HepG2 (cell line): Measurements from ENCODE around the gene LSM11. TPM values are rescaled to one million over a fixed set of nuclear protein-coding genes. Genes with fewer than 3 reads are reported as not detected.

Experiments used
- ADNP ChIP-seq: sonication (generic); formaldehyde crosslinking; IDR thresholded peaks from 2 replicates; pipeline ENCODE4 v1.4.0; 2020; ENCODE audit warnings: missing genetic modification reagents
- AGO2 ChIP-seq: fragments of 200-400 bp; formaldehyde crosslinking; optimal IDR thresholded peaks from 2 replicates; pipeline ENCODE3; 2017; ENCODE audit warnings: mild to moderate bottlenecking, low read depth, low read length, moderate library complexity
- AHDC1 ChIP-seq: sonication (generic); formaldehyde crosslinking; IDR thresholded peaks from 2 replicates; pipeline ENCODE4 v1.5.1; 2020; ENCODE audit warnings: mild to moderate bottlenecking, missing genetic modification reagents, borderline replicate concordance
- ETS1 ChIP-seq: sonication (generic); formaldehyde crosslinking; IDR thresholded peaks from 2 replicates; pipeline ENCODE4 v1.4.0; 2020; ENCODE audit warnings: missing genetic modification reagents
- FOXO4 ChIP-seq: sonication (generic); formaldehyde crosslinking; conservative IDR thresholded peaks from 2 replicates; pipeline ENCODE4 v1.8.1; 2023; ENCODE audit warnings: missing genetic modification reagents
- JDP2 ChIP-seq: sonication (generic); formaldehyde crosslinking; IDR thresholded peaks from 2 replicates; pipeline ENCODE4 v1.8.1; 2022; ENCODE audit warnings: missing genetic modification reagents, borderline replicate concordance
- MEIS2 ChIP-seq: sonication (generic); formaldehyde crosslinking; IDR thresholded peaks from 2 replicates; pipeline ENCODE4 v1.9.0; 2021; ENCODE audit warnings: mild to moderate bottlenecking, missing genetic modification reagents
- NFRKB ChIP-seq: fragments of 450-650 bp; IDR thresholded peaks from 2 replicates; pipeline ENCODE4 v1.6.1; 2017
- RAD21 ChIP-seq: fragments of 450-650 bp; formaldehyde crosslinking; IDR thresholded peaks from 2 replicates; pipeline ENCODE4 v1.5.0; 2020; ENCODE audit warnings: mild to moderate bottlenecking
- REL ChIP-seq: sonication (generic); formaldehyde crosslinking; conservative IDR thresholded peaks from 2 replicates; pipeline ENCODE4 v1.8.0; 2022; ENCODE audit warnings: mild to moderate bottlenecking, missing genetic modification reagents, moderate library complexity
- THAP9 ChIP-seq: sonication (generic); formaldehyde crosslinking; IDR thresholded peaks from 2 replicates; pipeline ENCODE4; 2020; ENCODE audit warnings: missing genetic modification reagents, mild to moderate bottlenecking, borderline replicate concordance
- TP53 ChIP-seq: sonication (generic); formaldehyde crosslinking; conservative IDR thresholded peaks from 2 replicates; pipeline ENCODE4 v1.4.0; 2020; ENCODE audit warnings: missing genetic modification reagents
- UBTF ChIP-seq: sonication (generic); formaldehyde crosslinking; IDR thresholded peaks from 2 replicates; pipeline ENCODE4 v1.4.0; 2020; ENCODE audit warnings: mild to moderate bottlenecking, missing genetic modification reagents
- ZNF746 ChIP-seq: sonication (generic); formaldehyde crosslinking; IDR thresholded peaks from 2 replicates; pipeline ENCODE4 v1.8.0; 2022; ENCODE audit warnings: mild to moderate bottlenecking, missing genetic modification reagents
- polyA plus RNA-seq, 8 experiments: library from polyadenylated mRNA; depleted of rRNA in 3 of 8; stranded (reverse) in 7 of 8; unstranded in 1 of 8; fragments of >200 nt; fragmentation: Illumina TruSeq in 4 of 8; extraction: Trizol in 4 of 8; gene quantifications; 2 replicates each; pipeline versions ENCODE4 v1.2.1 to v1.2.3, GENCODE V29; 2011 to 2016; ENCODE audit warnings: low read depth in 4 of 8, missing spikeins in 1 of 8, mixed read lengths in 1 of 8; ENCODE audit not compliant: insufficient read depth in 1 of 8
- total RNA-seq, 5 experiments: library from RNA; depleted of rRNA; stranded (reverse); fragments of >200 nt; fragmentation: Illumina TruSeq; extraction: Trizol; gene quantifications; 2 replicates each; pipeline ENCODE4 v1.2.3, GENCODE V29; 2016; ENCODE audit warnings: low read depth in 1 of 5

The LSM11 gene
- total and polyA plus RNA-seq, 2 of the 13 experiments (the other 11 are each of a cell fraction or from before 2014, with no cell fraction given), result 4.5 to 7.2 TPM

GRCh38 chr5:157731272-157732129 lies 12.0 kb upstream of the LSM11 start, which contains the start of gene THG1L (continued):
- TF ChIP-seq UBTF (peak; percentile 73), JDP2 (CRISPR knock-in tag) (no peak), RAD21 (CRISPR knock-in tag) (no peak), REL (0 out of 2 replicates have a peak, but pooled peaks have one; percentile 51), TP53 (CRISPR knock-in tag) (no peak), ETS1 (CRISPR knock-in tag) (0 out of 2 replicates have a peak, but pooled peaks have one; percentile 75), ZNF746 (CRISPR knock-in tag) (0 out of 2 replicates have a peak, but pooled peaks have one; percentile 46), AGO2 (no peak), THAP9 (CRISPR knock-in tag) (peak; percentile 97), ADNP (CRISPR knock-in tag) (no peak), MEIS2 (CRISPR knock-in tag) (peak; percentile 84), NFRKB (no peak), AHDC1 (CRISPR knock-in tag) (no peak), FOXO4 (no peak)
